ENCODE data around the gene HDAC9.

DNA sequence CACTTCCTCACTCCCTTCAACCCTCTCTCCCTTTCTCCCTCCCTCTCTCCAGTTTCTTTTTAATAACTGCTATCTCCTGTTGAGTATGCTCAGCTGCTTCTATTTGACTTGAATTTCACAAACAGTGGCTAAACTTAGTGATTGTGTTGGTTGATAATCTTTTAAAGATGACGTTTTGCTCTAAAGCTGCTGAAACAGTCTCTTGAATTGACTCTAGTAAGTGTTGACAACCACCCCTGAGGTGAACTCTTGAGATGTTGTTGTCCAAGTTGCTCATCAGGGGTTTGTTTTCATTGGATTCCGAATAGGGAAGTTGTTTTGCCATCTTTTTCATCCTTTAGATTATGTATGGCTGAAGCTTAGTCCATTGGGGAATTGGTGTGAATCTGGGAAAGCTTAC is 445.7 kb downstream of the HDAC9 start:
- no peak for TF ChIP-seq CTCF (IDR thresholded peaks at IDR 0.05)
- no peak for TF ChIP-seq POLR2A (IDR thresholded peaks at IDR 0.05)
- no peak for TF ChIP-seq POLR2AphosphoS5 (IDR thresholded peaks at IDR 0.05)
- TF ChIP-seq EP300 (IDR thresholded peaks at IDR 0.05): no peak
